ENCODE measurements around the gene ADAM12. TPM values are rescaled to one million over a fixed set of nuclear protein-coding genes. Genes with fewer than 3 reads are reported as not detected.

Gene ADAM12
- total RNA-seq, 2 donors from 2014 or later: 0.63 to 1.0 TPM

GRCh38 chr10:126072622-126073021 lies 315.7 kb downstream of the ADAM12 start:
- no peaks in the 10 kb centered on the region for H3K36me3 Mint-ChIP-seq (ENCODE audit: insufficient read depth in 2 of 2)
- no peaks in the 10 kb centered on the region for H3K4me1 Mint-ChIP-seq (ENCODE audit: low read depth)
- no peak overlapping the region for H3K4me3 Mint-ChIP-seq
- peaks cover 1% of the 10 kb centered on the region in 2 donors for H3K9me3 Mint-ChIP-seq
- no peak for ATAC-seq (replicated peaks in 1 of 2)
- DNase-seq: no peak
- H3K27me3 Mint-ChIP-seq (ENCODE audit: low read depth): no peaks in the 10 kb centered on the region
- H3K27ac Mint-ChIP-seq: no peak overlapping the region

- no peak for DNase-seq
- H3K9me3 Mint-ChIP-seq: peaks cover 0 to 1% of the 10 kb centered on the region in 2 donors
- no peaks in the 10 kb centered on the region for H3K27me3 Mint-ChIP-seq (ENCODE audit: low read depth)
- no peak for ATAC-seq (replicated peaks in 1 of 2)
- no peaks in the 10 kb centered on the region for H3K4me1 Mint-ChIP-seq (ENCODE audit: low read depth)
- H3K27ac Mint-ChIP-seq: no peak overlapping the region
- H3K36me3 Mint-ChIP-seq (ENCODE audit: insufficient read depth in 2 of 2): no peaks in the 10 kb centered on the region
- H3K4me3 Mint-ChIP-seq: no peak overlapping the region
These were observed 317.6 kb downstream of the ADAM12 start for GRCh38 chr10:126070476-126071215.

DNA sequence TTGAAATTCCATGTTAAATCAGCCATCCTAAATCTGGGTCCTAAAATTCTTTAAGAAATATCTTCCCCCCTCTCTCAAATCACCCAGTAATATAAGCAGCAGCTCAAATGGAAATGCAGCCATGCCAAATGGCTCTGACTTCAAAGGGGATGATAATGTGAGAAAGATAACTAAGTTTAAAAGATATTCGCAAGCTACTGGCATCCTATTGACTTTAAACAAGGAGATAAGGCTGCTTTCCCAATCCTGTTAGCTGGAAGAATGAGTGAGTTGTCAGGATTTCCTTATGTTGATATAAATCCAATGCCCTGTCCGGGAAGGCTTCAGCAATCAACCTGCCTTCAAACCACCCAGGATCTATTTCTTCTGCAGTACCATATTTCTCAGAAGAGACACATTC lies 320.0 kb downstream of the ADAM12 start:
- no peak overlapping the region for H3K27ac Mint-ChIP-seq
- no peaks in the 10 kb centered on the region for H3K4me1 Mint-ChIP-seq (ENCODE audit: low read depth)
- H3K9me3 Mint-ChIP-seq: no peaks in the 10 kb centered on the region
- no peaks in the 10 kb centered on the region for H3K36me3 Mint-ChIP-seq (ENCODE audit: insufficient read depth in 2 of 2)
- H3K27me3 Mint-ChIP-seq (ENCODE audit: low read depth): no peaks in the 10 kb centered on the region
- DNase-seq (no peak), ATAC-seq (replicated peaks in 1 of 2) (no peak)
- no peak overlapping the region for H3K4me3 Mint-ChIP-seq

GRCh38 chr10:126066456-126066855 lies 321.8 kb downstream of the ADAM12 start:
- H3K4me1 Mint-ChIP-seq (ENCODE audit: low read depth): no peaks in the 10 kb centered on the region
- H3K36me3 Mint-ChIP-seq (ENCODE audit: insufficient read depth in 2 of 2): no peaks in the 10 kb centered on the region

DNA sequence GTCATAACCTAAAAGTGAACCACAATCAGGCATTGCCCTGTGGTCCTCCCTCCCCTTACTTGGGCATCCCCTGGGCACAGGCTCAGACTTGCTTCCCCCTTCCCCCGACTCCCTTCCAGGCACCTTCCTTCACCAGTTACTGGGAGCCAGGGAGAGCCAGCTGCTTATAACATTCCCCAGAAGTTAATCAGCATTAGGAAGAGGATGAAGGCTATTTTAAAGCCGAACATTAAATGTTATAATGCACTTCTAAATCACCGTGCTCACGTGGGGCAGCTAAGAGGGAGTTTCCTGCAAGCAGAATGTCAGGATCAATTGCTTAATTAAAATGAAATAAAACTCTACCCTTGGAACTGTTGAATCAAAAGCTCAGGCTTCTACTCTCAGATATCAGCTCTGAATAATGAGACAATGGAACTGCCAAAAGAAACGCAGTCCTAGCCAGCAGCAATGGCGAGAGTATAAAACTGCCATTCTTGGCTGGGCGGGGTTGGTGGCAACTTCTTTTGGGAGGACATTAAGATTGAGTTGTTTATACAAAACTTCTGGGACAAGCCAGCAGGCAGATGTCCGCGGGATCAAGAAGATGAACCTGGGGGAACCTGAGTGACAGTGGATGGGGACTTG lies 322.4 kb downstream of the ADAM12 start:
- H3K9me3 Mint-ChIP-seq: no peaks in the 10 kb centered on the region
- no peaks in the 10 kb centered on the region for H3K36me3 Mint-ChIP-seq (ENCODE audit: insufficient read depth in 2 of 2)
- DNase-seq: no peak
- H3K27me3 Mint-ChIP-seq (ENCODE audit: low read depth): peaks cover 5% of the 10 kb centered on the region
- no peak for ATAC-seq (replicated peaks in 1 of 2)
- no peaks in the 10 kb centered on the region for H3K4me1 Mint-ChIP-seq (ENCODE audit: low read depth)
- no peak overlapping the region for H3K27ac Mint-ChIP-seq
- no peak overlapping the region for H3K4me3 Mint-ChIP-seq

More at GRCh38 chr10:126066456-126066855, 321.8 kb downstream of the ADAM12 start:
- no peaks in the 10 kb centered on the region for H3K9me3 Mint-ChIP-seq
- H3K27ac Mint-ChIP-seq: no peak overlapping the region
- no peak for ATAC-seq (replicated peaks in 1 of 2)
- peaks cover under 1% of the 10 kb centered on the region for H3K27me3 Mint-ChIP-seq (ENCODE audit: low read depth)
- DNase-seq: no peak
- H3K4me3 Mint-ChIP-seq: no peak overlapping the region

- no peak for ATAC-seq (replicated peaks in 1 of 2)
These were observed 323.8 kb downstream of the ADAM12 start for GRCh38 chr10:126064512-126064911.

DNA sequence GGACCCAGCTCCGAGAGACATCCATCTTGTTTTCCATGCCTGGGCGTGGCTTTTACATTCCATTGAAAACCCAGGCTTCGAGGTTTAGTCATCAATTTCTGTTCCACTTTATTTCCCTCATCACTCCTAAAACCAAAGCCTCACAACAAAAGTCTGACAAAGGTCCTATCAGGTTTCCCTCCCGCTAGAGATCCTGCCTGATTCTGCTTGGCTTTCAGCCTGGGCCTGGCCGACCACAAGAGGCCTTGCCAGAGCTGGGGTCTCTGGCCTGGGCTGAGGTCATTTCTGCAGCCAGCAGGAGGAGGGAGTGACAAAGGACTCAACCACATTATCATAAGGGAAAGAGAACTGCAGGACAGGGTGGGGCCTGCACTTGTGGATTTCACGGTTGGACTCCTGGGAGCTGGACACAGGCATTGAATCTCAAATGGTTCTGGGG lies 324.9 kb downstream of the ADAM12 start:
- no peaks in the 10 kb centered on the region for H3K4me1 Mint-ChIP-seq (ENCODE audit: low read depth)
- H3K27ac Mint-ChIP-seq: no peak overlapping the region
- ATAC-seq (replicated peaks in 1 of 2) (no peak), DNase-seq (no peak)
- no peaks in the 10 kb centered on the region for H3K36me3 Mint-ChIP-seq (ENCODE audit: insufficient read depth in 2 of 2)
- no peaks in the 10 kb centered on the region for H3K9me3 Mint-ChIP-seq
- no peak overlapping the region for H3K4me3 Mint-ChIP-seq
- peaks cover 5% of the 10 kb centered on the region for H3K27me3 Mint-ChIP-seq (ENCODE audit: low read depth)

More at GRCh38 chr10:126064512-126064911, 323.8 kb downstream of the ADAM12 start:
- Mint-ChIP-seq H3K27ac (no peak overlapping the region), H3K36me3 (ENCODE audit: insufficient read depth in 2 of 2) (no peaks in the 10 kb centered on the region), H3K9me3 (no peaks in the 10 kb centered on the region), H3K4me1 (ENCODE audit: low read depth) (no peaks in the 10 kb centered on the region), H3K27me3 (ENCODE audit: low read depth) (peaks cover 5% of the 10 kb centered on the region), H3K4me3 (no peak overlapping the region)
- no peak for DNase-seq

- H3K27ac Mint-ChIP-seq: no peak overlapping the region
- H3K4me1 Mint-ChIP-seq (ENCODE audit: low read depth): no peaks in the 10 kb centered on the region
- ATAC-seq (replicated peaks in 1 of 2): no peak
- no peaks in the 10 kb centered on the region for H3K9me3 Mint-ChIP-seq
- H3K4me3 Mint-ChIP-seq: no peak overlapping the region
- DNase-seq: no peak
- H3K27me3 Mint-ChIP-seq (ENCODE audit: low read depth): peaks cover 5% of the 10 kb centered on the region
- no peaks in the 10 kb centered on the region for H3K36me3 Mint-ChIP-seq (ENCODE audit: insufficient read depth in 2 of 2)
These were observed 325.9 kb downstream of the ADAM12 start for GRCh38 chr10:126062131-126063032.

DNA sequence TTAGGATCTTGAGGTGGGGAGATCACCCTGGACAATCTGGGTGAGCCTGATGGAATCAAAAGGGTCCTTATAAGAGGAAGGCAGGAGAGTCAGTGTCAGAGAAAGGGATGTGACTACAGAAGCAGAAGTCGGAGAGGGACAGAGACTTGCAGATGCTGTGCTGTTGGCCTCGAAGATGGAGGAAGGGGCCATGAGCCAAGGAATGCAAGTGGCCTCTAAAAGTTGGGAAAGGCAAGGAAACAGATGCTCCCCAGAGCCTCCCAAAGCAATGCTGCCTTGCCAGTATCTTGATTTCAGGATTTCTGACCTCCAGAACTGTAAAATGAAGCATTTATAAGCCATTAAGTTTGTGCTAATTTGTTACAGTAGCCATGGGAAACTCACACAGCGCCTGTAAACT lies 326.8 kb downstream of the ADAM12 start:
- H3K36me3 Mint-ChIP-seq (ENCODE audit: insufficient read depth in 2 of 2): no peaks in the 10 kb centered on the region
- H3K4me3 Mint-ChIP-seq: no peak overlapping the region
- H3K4me1 Mint-ChIP-seq (ENCODE audit: low read depth): no peaks in the 10 kb centered on the region
- peaks cover 5% of the 10 kb centered on the region for H3K27me3 Mint-ChIP-seq (ENCODE audit: low read depth)
- H3K27ac Mint-ChIP-seq: no peak overlapping the region
- ATAC-seq (replicated peaks in 1 of 2) (no peak), DNase-seq (no peak)
- H3K9me3 Mint-ChIP-seq: no peaks in the 10 kb centered on the region

DNA sequence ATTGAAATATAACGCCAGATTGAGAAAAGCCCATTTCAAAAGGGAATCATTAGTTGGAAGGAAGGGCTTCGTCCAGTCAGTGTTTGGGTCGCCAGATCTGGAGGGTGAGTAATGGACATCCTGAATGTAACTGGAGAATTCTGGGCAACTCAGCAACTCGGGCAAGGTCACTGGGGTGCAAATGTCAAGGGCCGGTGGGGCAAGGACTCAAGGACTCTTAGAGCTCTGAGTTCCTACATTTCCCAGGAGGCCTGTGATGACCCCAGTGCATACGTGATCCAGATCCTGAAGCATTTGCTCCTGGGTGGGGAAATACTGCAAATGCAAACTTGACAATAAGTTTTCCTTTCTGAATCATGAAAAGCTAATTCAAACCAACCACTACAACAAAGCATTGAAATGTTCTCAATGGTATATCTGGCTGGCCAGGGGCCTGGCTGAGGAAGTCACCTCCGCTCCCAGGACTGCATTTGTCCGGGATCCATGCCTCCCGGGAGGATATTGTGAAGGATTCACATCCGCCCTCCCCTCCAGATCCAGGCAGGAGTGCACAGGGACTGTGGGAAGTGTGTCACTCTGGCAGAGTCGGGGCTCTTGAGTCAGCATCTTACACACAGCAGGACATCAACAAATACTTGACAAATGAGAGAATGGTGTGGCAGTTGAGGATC lies 327.9 kb downstream of the ADAM12 start:
- no peak for ATAC-seq (replicated peaks in 1 of 2)
- H3K9me3 Mint-ChIP-seq: no peaks in the 10 kb centered on the region
- DNase-seq: no peak
- no peak overlapping the region for H3K27ac Mint-ChIP-seq
- H3K4me3 Mint-ChIP-seq: no peak overlapping the region
- peaks cover 5% of the 10 kb centered on the region for H3K27me3 Mint-ChIP-seq (ENCODE audit: low read depth)
- no peaks in the 10 kb centered on the region for H3K36me3 Mint-ChIP-seq (ENCODE audit: insufficient read depth in 2 of 2)
- H3K4me1 Mint-ChIP-seq (ENCODE audit: low read depth): no peaks in the 10 kb centered on the region

DNA sequence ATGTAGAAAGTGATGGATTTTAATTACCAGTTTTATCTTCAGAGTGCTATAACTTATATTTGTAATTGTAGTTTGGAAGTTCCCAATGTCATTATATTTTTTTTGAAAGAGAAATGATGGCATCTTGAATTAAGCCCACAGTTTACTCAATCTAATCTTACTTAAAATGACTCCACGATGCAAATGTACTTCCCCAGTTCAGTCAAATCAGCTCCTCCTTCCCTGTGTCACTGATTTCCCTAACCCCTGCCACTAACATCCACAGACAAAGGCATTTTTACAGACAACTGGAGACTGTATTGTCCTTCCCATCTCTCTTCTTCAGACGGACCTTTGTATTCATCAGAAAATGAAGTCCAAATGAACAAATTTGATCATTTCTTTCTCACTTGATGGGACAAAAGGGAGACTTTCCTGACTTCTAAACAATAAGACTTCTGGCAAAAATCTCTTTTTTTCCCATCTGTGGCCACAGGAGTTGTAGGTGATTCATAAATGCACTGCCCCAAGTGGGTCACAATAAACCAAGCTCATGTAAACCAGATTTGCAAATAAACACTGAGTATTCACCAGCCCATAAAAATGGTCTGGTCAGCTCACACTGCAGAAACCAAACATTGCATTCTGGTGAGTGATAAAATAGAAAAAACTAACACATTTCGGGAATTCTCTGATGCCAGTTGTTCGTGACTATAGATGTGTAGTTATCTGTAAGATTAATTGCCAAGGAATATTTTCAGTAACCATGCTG lies 329.0 kb downstream of the ADAM12 start:
- no peaks in the 10 kb centered on the region for H3K4me1 Mint-ChIP-seq (ENCODE audit: low read depth)
- H3K27ac Mint-ChIP-seq: no peak overlapping the region
- DNase-seq (no peak), ATAC-seq (replicated peaks in 1 of 2) (no peak)
- peaks cover 5% of the 10 kb centered on the region for H3K27me3 Mint-ChIP-seq (ENCODE audit: low read depth)
- no peaks in the 10 kb centered on the region for H3K9me3 Mint-ChIP-seq
- no peaks in the 10 kb centered on the region for H3K36me3 Mint-ChIP-seq (ENCODE audit: insufficient read depth in 2 of 2)
- H3K4me3 Mint-ChIP-seq: no peak overlapping the region

DNA sequence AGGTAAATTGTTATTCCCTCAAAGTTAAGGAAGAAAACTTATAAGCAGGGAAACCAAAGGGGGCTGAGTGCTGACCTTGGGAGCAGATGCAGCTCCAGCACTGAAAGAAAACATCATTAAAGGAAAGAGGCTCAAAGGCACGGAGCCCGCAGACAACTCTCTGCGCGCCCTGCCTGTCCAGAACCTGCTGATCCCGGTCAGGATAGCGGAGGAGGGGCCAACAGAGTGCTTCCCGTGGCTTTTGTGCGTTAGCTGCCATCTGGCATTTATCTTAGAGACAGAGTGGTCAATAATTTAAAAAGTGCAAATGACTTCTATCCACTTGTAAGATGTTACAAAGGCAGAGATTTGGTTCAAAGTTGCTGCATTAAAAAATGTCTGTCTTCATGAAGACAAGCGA lies 329.8 kb downstream of the ADAM12 start:
- DNase-seq (no peak), ATAC-seq (replicated peaks in 1 of 2) (no peak)
- Mint-ChIP-seq H3K9me3 (no peaks in the 10 kb centered on the region), H3K4me3 (no peak overlapping the region), H3K36me3 (ENCODE audit: insufficient read depth in 2 of 2) (no peaks in the 10 kb centered on the region), H3K27ac (no peak overlapping the region), H3K27me3 (ENCODE audit: low read depth) (peaks cover 5% of the 10 kb centered on the region), H3K4me1 (ENCODE audit: low read depth) (no peaks in the 10 kb centered on the region)

Measured in activated T-cell treated with anti-CD3 and anti-CD28 coated beads, Interleukin-2, amount 50 U/mL, for 72 hours (primary cell).